GM04503 (cell line): ENCODE measurements around the gene NPL.

Source experiments
- DNase-seq: peaks from one replicate; pipeline ENCODE4 v3.0.0-alpha.2; 2012; ENCODE audit warnings: low read depth

NPL gene

GRCh38 chr1:182789138-182790076 is at the start of gene NPL:
Gene NPL (plus strand): TSS chr1:182789773. CDS start chr1:182794372, 4,599 bp downstream.
- DNase-seq = no peak

DNA sequence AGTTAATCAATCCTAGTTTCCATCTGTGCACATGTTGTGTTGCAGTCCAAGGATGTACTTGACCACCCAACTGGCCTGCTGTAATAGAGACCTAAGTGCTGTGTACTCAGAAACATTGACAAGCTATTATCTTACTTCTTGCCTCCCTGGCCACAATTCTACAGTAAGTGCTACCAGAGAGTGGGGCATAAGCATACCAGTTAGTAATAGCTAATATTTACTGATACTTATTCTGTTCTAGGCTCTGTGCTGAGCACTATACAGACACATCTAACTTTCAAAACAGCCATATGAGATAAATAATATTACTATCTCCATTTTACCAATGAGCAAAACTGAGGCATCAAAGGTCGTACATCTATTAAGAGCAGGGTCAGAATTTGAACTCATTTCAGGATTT is 49.5 kb upstream of the NPL start:
- DNase-seq = no peak

DNA sequence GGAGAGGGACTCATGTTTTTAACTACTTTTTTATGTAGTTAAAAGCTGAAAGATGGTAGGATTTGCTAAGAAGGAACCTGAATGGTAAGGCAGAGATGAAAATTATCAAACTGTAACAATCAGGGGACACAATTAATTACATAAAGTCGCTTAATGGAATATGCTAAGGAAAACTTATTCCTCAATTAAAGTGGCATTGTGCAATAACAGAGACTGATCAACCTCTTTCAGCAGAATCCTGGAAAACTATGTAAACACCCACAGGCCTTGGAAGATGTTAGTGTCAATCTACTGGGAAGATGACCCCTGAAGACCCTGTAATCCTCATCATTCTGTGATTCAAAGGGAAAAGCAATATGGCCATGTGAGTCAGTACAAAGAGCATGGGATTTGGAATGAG is 46.8 kb upstream of the NPL start:
- no peak for DNase-seq

DNA sequence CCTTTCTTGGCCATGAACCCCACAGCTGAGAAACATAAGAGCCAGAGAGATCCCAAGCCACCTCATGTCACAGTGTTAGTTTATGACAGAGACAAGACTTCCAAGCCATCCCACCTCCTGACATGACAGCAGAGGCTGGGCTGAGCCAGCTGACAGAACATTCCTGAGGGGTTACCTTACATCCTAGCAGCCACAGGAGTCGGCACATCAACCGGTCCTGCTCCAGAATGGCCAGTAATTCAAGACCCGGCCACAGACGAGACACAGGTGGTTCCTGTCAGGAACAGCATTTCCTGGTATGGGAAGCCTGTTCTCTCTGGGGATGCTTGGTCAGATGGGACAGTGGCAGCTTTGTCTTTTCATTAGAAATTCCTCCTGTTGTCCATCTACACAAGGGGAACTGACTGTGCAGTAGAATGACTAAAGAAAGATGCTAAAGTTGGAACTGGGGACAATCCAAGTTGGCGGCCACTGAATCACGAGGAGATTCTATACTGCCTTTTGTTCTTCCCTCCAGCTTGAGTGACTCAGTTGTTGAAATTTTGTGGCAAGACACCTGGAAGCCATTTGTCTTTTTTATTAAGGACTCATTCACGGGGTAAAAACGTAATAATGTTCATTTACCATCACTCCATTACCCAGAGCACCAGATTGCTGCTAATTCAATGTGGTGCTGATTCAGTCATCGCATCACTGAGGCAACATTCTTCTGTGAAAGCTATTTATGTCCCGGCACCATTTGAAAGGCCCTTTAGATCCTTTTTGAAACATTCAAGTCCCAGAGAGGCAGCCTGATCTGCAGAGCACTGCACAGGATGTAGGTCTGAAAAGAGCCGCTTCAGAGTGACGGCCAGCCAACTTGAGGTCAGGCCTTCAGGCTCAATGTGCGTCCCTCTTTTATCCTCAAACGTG is 37.2 kb upstream of the NPL start:
- DNase-seq = no peak

DNA sequence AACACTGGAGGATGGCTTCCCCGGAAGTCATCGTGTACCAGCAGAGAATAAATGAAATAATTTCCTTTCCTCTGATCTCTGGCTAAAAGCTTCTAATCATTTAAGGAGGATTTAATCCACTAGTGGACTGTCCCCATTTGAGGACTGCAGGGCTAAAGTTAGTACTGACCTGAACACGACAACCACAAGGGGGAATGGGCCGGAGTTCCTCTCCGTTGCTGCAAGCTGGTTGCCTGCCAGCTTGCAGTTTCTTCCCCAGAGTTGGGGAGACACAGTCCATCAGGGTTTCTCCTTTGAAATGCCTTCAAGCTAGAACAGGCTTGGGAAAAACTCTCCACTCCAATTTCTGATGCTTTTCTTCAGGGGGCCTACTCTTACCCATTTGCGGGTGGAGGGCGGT is 35.5 kb upstream of the NPL start:
- DNase-seq = no peak

DNA sequence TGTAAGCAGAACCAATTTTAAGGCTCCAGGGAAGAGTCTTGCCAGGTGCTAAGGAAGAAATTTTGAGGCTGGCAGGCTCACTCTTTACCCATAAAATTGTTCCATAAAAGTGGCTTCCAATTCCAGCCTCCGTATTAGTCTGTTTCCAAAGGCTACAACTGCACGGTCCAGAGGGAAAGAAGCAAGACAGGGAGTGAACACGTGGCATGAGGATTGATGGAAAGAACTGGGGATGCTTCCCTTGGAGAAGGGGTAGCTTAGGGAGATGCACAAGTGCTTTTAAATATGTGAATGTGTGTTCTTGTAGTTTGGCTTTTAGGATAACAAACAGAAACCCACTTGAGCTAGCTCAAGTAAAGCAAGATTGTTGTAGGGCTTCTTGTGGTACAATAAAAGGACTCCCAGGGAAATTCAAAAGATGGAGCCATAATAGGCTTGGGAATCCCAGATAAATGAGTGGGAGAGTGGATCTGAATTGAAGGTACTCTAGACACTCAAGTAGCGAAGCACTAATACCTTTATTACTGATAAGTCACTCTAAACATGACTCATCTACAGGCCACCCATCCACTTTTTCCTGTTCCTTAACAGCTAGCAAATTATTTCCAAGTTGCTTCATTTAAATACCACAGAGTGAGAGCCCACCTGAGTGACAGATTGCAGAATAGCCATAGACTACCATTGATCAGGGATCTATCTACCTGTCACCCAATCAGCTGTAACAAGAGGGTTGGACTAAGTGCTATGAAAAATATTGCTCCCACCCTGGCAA is 34.8 kb upstream of the NPL start:
- DNase-seq = no peak

- no peak for DNase-seq
Observed at GRCh38 chr1:182755632-182756031, 33.9 kb upstream of the NPL start.

DNA sequence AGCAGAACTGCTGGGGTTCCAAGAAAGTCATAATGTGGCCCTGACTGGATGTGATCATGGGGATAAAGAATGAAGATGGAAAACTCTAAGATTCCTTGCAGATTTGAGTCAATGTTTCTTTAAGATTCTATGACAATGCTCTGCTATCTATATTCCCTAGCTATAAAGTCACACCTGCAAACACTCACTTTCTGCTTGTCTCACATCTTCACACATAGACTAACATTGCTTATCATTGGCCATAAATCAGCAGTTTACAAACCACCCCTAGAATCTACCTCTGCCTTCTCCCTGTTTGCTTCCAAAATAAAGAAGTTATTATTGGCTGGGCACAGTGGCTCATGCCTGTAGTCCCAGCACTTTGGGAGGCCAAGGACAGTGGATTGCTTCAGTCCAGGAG is 33.1 kb upstream of the NPL start:
- no peak for DNase-seq

- DNase-seq = no peak
Observed at GRCh38 chr1:182761396-182762395, 27.9 kb upstream of the NPL start.

DNA sequence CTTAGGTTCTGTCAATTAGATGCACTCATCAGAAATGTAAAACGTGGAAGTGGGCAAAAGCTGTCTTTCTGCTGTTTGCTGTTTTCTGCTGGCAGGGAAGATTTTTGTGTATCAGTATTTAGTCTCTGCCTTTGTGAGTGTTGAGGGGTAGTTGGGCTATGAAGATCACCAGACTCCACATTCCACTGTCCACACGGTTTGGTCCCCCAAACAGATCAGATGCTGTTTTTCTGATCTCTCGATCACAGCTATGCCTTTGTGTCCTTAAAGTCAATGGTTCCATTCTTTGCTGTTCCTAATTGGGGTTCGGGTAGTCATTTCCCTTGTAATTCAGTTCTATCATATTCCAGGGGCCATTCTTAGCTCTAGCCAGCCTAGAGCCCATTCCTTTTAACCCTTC is 27.0 kb upstream of the NPL start:
- DNase-seq = no peak

- DNase-seq = no peak
Observed at GRCh38 chr1:182764029-182764727, 25.4 kb upstream of the NPL start.

DNA sequence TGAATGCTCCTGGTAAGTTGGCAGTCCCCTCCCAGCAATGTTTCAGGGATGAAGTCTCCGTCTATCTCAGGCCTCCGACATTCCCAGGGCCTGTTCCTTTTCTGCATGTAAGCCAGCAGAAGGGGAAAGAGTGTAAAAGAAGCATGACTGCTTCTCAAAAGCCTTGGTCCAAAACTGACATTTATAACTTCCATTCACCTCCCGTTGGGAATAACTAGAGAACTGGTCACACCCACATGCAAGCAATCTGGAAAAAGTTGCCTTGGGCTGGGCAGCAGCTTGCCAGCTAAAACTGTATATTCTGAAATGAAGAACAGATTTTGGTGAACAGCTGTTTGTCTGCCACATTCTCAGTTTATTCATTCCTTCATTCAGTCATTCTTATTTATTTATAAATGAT is 24.2 kb upstream of the NPL start:
- DNase-seq = no peak

- DNase-seq = no peak
Observed at GRCh38 chr1:182766050-182766449, 23.5 kb upstream of the NPL start.

GRCh38 chr1:182766881-182767645 is 22.5 kb upstream of the NPL start:
- no peak for DNase-seq

- no peak for DNase-seq
Observed at GRCh38 chr1:182768963-182769362, 20.6 kb upstream of the NPL start.

DNA sequence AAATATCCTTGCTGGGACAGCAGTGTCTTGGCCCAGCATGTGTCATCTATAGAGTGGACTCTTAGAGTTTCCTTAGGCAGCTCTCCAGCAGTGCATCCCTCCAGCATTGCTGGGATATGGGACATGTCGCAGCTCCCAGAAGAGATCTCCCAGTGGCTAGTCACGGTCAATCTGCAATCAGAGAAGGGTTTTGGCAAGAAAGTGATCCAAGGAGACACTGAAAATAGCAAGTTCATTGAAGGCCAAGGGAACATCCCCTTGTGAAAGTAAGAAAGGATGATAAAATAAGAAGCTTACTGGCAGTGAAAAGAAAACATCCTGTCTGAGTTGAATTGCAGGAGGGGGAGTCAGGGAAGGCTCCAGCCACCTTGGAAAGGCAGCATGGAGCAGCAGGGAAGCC is 19.3 kb upstream of the NPL start:
- DNase-seq = no peak

- no peak for DNase-seq
Observed at GRCh38 chr1:182771187-182771984, 18.2 kb upstream of the NPL start.

GRCh38 chr1:182777386-182777785 is 12.2 kb upstream of the NPL start:
- DNase-seq = no peak

DNA sequence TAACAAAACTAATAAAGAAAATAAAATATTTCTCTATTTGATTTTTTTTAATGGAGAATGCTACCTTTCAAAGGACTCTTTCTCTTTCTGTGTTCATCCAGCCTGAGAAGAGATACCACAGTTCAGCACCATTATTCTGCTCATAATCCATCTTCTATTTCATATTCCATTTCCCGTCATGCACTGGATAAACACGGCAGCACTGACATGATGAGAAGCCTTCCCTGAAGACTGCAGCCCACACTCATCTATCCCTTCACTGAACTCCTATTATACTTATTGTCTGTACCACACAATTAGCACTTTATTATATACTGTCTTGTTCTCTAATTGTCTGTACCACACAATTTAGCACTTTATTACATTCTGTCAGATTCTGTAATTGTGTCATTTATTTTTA is 10.7 kb upstream of the NPL start:
- no peak for DNase-seq
